SK-N-MC (cell line): Measurements from ENCODE around the gene PET100.

Experiments used
- DNase-seq: peaks from one replicate; pipeline ENCODE4 v3.0.0-alpha.2; 2011; ENCODE audit warnings: low read depth, low spot score
- H3K27ac ChIP-seq: fragments of 200-600 bp; sonication (generic); 2 replicates; pipeline ENCODE4 v1.5.1; 2016; ENCODE audit warnings: mixed run types
- H3K36me3 ChIP-seq: fragments of 200-600 bp; sonication (generic); 2 replicates; pipeline ENCODE4 v1.6.1; 2017; ENCODE audit warnings: antibody characterized with exemption, low read length, mixed read lengths; ENCODE audit not compliant: insufficient read depth
- H3K4me3 ChIP-seq: fragments of 200-600 bp; sonication (generic); 2 replicates; pipeline ENCODE4 v1.5.1; 2016
- H3K9ac ChIP-seq: fragments of 200-600 bp; sonication (generic); 2 replicates; pipeline ENCODE4 v1.8.0; 2017; ENCODE audit warnings: mixed run types, mixed read lengths; ENCODE audit not compliant: insufficient read length
- H3K9me3 ChIP-seq: fragments of 200-600 bp; sonication (generic); 2 replicates; pipeline ENCODE4 v1.6.1; 2017; ENCODE audit warnings: low read depth, mild to moderate bottlenecking, antibody characterized with exemption, low read length, moderate library complexity, mixed read lengths
- EZH2 ChIP-seq: fragments of 200-600 bp; sonication (generic); IDR thresholded peaks from one replicate; pipeline ENCODE4 v1.6.1; 2017; ENCODE audit warnings: antibody characterized with exemption
- FOXP2 ChIP-seq: optimal IDR thresholded peaks from 2 replicates; pipeline ENCODE3; 2011; ENCODE audit warnings: mild to moderate bottlenecking, moderate library complexity; ENCODE audit not compliant: insufficient read depth; ENCODE audit errors: extremely low read length, control extremely low read depth
- POLR2AphosphoS5 ChIP-seq: IDR thresholded peaks from 2 replicates; pipeline ENCODE4 v1.6.1; 2012; ENCODE audit warnings: mild to moderate bottlenecking, low read depth, low read length, borderline replicate concordance

Gene PET100

GRCh38 chr19:7627166-7627565, 2.4 kb upstream of the PET100 start:
- no peak for DNase-seq
- no peak overlapping the region for H3K4me3 ChIP-seq
- no peak overlapping the region for H3K9ac ChIP-seq
- H3K36me3 ChIP-seq, result peaks cover 5% of the 10 kb centered on the region; the same call in 1 of the 2 replicates
- no peaks in the 10 kb centered on the region for H3K9me3 ChIP-seq
- TF ChIP-seq EZH2 (no peak), FOXP2 (no peak), POLR2AphosphoS5 (no peak)
- H3K27ac ChIP-seq, result no peak overlapping the region

- peak overlapping the region; percentile 33; the same call in 1 of the 2 replicates for H3K27ac ChIP-seq
- TF ChIP-seq POLR2AphosphoS5 (no peak), EZH2 (no peak), FOXP2 (no peak)
- DNase-seq, result no peak
- peak overlapping the region; percentile 91 for H3K9ac ChIP-seq
- H3K36me3 ChIP-seq, result no peaks in the 10 kb centered on the region; the same call in 1 of the 2 replicates
- no peaks in the 10 kb centered on the region for H3K9me3 ChIP-seq
- H3K4me3 ChIP-seq, result peak overlapping the region; percentile 95
Measured at GRCh38 chr19:7628589-7629311, 843 bp upstream of the PET100 start.

GRCh38 chr19:7631577-7631976, 2.0 kb downstream of the PET100 start:
- Histone ChIP-seq H3K4me3 (no peak overlapping the region), H3K9ac (no peak overlapping the region)

GRCh38 chr19:7632340-7633203, 3.0 kb downstream of the PET100 start:
- no peak for DNase-seq
- no peaks in the 10 kb centered on the region for H3K9me3 ChIP-seq
- H3K9ac ChIP-seq, result no peak overlapping the region
- no peak overlapping the region for H3K27ac ChIP-seq
- no peaks in the 10 kb centered on the region for H3K36me3 ChIP-seq
- no peak for TF ChIP-seq EZH2
- TF ChIP-seq FOXP2, result no peak
- TF ChIP-seq POLR2AphosphoS5, result no peak
- H3K4me3 ChIP-seq, result no peak overlapping the region

More at GRCh38 chr19:7631577-7631976, 2.0 kb downstream of the PET100 start:
- Histone ChIP-seq H3K9me3 (no peaks in the 10 kb centered on the region), H3K36me3 (no peaks in the 10 kb centered on the region; the same call in 1 of the 2 replicates), H3K27ac (no peak overlapping the region)
- TF ChIP-seq EZH2 (no peak), FOXP2 (no peak), POLR2AphosphoS5 (no peak)
- no peak for DNase-seq

- no peak for DNase-seq
Measured at GRCh38 chr19:7633698-7634097, 4.1 kb downstream of the PET100 start, which contains the start of gene PCP2. Gene PCP2, minus strand, starts transcription at chr19:7633719. Its CDS starts 262 bp downstream, at chr19:7633457.

GRCh38 chr19:7635670-7636069, 6.1 kb downstream of the PET100 start:
- no peaks in the 10 kb centered on the region for H3K36me3 ChIP-seq
- H3K27ac ChIP-seq, result no peak overlapping the region
- DNase-seq, result no peak
- TF ChIP-seq POLR2AphosphoS5 (no peak), FOXP2 (no peak), EZH2 (no peak)
- no peak overlapping the region for H3K4me3 ChIP-seq
- no peaks in the 10 kb centered on the region for H3K9me3 ChIP-seq
- H3K9ac ChIP-seq, result no peak overlapping the region

More at GRCh38 chr19:7633698-7634097, 4.1 kb downstream of the PET100 start, which contains the start of gene PCP2:
- Histone ChIP-seq H3K36me3 (no peaks in the 10 kb centered on the region), H3K9ac (no peak within 1 kb of the TSS), H3K27ac (no peak within 1 kb of the TSS), H3K9me3 (no peaks in the 10 kb centered on the region), H3K4me3 (no peak within 1 kb of the TSS)
- TF ChIP-seq EZH2 (no peak), POLR2AphosphoS5 (no peak; the same call in 1 of the 2 replicates), FOXP2 (no peak)

- Histone ChIP-seq H3K27ac (no peak overlapping the region), H3K4me3 (peak overlapping the region; percentile 76), H3K9me3 (no peaks in the 10 kb centered on the region), H3K9ac (no peak overlapping the region), H3K36me3 (no peaks in the 10 kb centered on the region)
- TF ChIP-seq EZH2, result no peak
- no peak for TF ChIP-seq POLR2AphosphoS5
- TF ChIP-seq FOXP2, result no peak
- DNase-seq, result no peak
Measured at GRCh38 chr19:7636317-7636690, 6.7 kb downstream of the PET100 start.
